Embryonic facial prominence (tissue), 1 donor: ENCODE results near the gene SLC24A5.
A peak's percentile ranks its signal among the peaks of the same experiment; 100 is the strongest.

ENCODE experiments used
- DNase-seq: peaks from one replicate; pipeline ENCODE4 v3.0.0-alpha.2; 2016; ENCODE audit errors: extremely low spot score

The SLC24A5 gene

GRCh38 chr15:48190932-48191573 lies 70.3 kb downstream of the SLC24A5 start:
- peak; percentile 57 for DNase-seq

GRCh38 chr15:48191574-48192225 lies 70.9 kb downstream of the SLC24A5 start, which contains the start of gene CTXN2:
Gene CTXN2 (plus strand): TSS chr15:48191665. CDS start chr15:48201301, 9,636 bp downstream.
- no peak for DNase-seq
